HG03521 (cell line): Measurements from ENCODE around the gene POLR2A.
"Not testable (repeated sequence)": the region's sequence is repeated elsewhere in the genome, so short reads cannot be mapped to it uniquely, and the experiment has no call there.

Source experiments
- ATAC-seq: cut with Tn5 transposase; IDR thresholded peaks from one replicate; pipeline ENCODE4 v1.9.1; 2021; ENCODE audit warnings: mild to moderate bottlenecking, moderate library complexity; ENCODE audit not compliant: unreplicated experiment

Gene POLR2A

DNA sequence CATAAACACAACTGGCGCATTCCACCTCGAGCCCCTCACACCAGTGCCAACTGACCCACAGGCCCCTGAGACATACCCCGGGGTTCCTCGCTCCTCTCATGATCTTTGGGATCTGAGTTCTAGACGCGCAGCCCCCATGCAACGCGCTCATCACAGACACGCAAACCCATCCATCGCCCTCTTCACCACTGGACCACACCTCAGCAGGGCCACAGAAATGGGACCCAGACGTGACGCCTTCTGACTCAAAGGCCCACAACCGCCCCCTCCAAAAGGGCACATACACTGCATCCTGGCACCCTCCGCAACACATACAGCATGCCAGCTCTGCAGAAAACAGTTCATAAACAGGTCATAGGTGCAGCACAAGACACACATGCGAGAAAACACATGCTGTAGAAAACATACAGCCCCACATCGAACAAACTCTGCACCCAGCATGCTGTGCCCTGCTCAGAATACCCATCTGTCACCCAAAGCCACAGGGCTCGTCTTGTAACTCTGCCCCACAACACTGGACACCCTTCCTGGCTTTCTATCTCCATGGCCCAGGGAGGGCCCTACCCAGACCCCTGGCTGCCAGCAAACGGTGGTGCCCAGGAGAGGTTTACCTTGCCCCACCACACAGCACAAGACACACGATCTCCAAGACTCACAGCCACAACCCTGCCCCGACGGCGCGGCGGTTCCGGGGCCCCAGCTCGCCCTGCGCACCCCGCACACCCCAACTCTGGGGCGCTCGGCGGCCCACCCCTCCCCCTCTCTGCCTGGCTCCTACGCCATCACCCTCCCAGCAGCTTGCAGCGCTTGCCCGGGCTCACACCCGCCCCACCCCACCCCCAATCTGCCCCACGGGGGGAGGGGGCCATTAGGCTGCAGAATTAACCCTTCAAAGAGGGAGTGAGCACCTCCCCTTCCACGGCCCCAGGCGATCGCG is 5.6 kb upstream of the POLR2A start:
- ATAC-seq = no peak

- ATAC-seq = no peak
Observed at GRCh38 chr17:7479213-7480088, 4.7 kb upstream of the POLR2A start, which contains the start of gene ZBTB4. ZBTB4 (minus strand) TSS chr17:7479631; CDS start chr17:7466801, 12,830 bp downstream.

DNA sequence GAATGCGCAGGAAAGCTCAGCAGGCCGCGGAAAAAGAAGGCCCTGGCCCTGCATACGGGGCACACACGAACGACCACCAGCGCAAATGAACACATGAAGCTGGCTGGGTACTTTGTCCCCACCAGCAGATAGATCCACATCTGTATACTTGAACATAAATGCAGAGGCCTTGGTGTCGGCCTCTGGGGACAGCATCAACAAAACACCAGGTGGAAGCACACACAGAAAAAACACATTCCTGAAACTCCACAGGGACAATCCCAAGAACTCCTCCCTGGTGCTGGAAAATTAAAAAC is 4.1 kb upstream of the POLR2A start:
- ATAC-seq = no peak

GRCh38 chr17:7481275-7481674 is 2.9 kb upstream of the POLR2A start, which contains the start of gene SLC35G6:
SLC35G6 (plus strand) TSS chr17:7481446; CDS start chr17:7481517, 71 bp downstream.
- not testable (repeated sequence) for ATAC-seq

- ATAC-seq = not testable (repeated sequence)
Observed at GRCh38 chr17:7481842-7482741, 2.1 kb upstream of the POLR2A start.

DNA sequence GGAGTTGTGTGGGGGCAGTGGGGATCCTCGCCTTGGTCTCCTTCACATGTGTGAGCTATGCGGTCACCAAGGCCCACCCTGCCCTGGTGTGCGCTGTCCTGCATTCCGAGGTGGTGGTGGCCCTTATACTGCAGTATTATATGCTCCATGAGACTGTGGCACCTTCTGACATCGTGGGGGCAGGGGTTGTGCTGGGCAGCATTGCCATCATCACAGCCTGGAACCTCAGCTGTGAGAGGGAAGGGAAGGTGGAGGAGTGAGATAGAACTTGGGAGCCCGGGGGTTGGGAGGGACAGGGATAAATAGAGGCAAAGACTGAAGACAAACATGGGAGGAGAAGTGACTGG is 1.5 kb upstream of the POLR2A start:
- ATAC-seq = not testable (repeated sequence)

- peak; percentile 28 for ATAC-seq
Observed at GRCh38 chr17:7483255-7484066, 705 bp upstream of the POLR2A start.

DNA sequence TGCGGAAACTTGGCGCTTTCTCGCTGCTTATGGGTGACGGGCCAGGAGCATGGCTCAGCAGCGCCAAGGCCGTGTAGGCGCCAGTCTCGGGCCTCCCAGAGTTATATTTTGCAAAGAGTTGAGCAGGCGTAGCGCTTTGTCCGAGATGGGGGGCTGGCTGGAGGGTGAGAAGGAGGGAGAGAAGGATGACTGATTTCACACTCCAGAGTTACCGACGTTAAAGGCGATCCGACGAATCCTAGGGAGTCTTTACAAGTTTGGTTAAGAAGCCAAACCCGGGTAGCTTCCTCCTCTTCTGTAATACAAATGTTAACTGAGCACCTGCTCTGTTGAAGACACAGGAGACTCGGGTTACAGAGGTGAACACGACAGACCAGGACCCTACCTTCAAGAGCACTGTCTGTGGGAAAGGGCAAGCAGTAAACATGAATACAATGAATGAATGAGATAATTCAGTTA is 782 bp downstream of the POLR2A start:
- no peak for ATAC-seq

- ATAC-seq = no peak
Observed at GRCh38 chr17:7486181-7486580, 2.0 kb downstream of the POLR2A start.

- no peak for ATAC-seq
Observed at GRCh38 chr17:7490144-7490543, 6.0 kb downstream of the POLR2A start.

DNA sequence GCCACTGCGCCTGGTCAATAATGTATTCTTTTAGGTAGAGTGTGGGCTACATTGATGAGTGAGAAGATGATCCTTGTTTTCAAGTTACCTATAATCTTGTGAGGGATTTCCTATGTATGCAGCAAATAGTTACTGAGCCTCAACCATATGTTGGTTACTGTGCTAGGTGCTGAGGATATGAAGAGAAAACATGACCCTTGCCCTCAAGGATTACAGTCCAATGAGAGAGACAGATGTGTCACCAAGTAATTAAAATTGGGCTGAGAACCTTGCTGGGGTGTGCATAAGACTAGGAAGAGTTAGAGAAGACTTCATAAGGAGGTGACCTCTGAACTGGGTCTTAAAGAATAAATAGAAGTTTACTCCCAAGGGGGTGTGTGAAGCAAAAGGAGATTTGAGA is 7.4 kb downstream of the POLR2A start:
- ATAC-seq = no peak

- no peak for ATAC-seq
Observed at GRCh38 chr17:7493941-7494340, 9.8 kb downstream of the POLR2A start.

DNA sequence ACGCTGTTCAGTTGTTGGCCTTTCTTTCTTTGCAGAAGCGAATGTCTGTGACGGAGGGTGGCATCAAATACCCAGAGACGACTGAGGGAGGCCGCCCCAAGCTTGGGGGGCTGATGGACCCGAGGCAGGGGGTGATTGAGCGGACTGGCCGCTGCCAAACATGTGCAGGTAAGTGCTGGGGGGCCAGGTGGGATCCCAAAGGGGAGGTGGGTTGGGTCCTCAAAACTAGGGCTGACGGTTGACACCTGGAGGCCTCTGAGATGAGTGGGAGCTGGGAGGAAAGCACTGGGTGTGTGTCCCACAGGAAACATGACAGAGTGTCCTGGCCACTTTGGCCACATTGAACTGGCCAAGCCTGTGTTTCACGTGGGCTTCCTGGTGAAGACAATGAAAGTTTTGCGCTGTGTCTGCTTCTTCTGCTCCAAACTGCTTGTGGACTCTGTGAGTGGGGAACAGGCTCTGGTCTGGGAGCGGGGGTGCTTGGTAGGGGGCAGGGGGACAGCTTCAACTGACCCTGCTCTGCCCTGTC is 11.8 kb downstream of the POLR2A start:
- ATAC-seq = no peak

- ATAC-seq = no peak
Observed at GRCh38 chr17:7496470-7497183, 12.5 kb downstream of the POLR2A start.

- no peak for ATAC-seq
Observed at GRCh38 chr17:7497228-7497627, 13.1 kb downstream of the POLR2A start.

DNA sequence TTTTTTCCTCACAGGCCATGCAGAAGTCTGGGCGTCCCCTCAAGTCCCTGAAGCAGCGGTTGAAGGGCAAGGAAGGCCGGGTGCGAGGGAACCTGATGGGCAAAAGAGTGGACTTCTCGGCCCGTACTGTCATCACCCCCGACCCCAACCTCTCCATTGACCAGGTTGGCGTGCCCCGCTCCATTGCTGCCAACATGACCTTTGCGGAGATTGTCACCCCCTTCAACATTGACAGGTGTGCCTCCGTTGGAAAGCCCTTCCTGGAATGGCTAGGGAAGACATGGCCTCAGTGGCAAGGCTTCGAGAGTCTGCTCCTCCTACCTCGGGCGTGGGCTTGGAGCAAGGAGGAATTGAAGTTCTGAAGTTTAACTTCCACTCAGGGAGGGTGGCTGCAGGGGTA is 13.5 kb downstream of the POLR2A start:
- no peak for ATAC-seq

GRCh38 chr17:7499161-7499560 is 15.0 kb downstream of the POLR2A start:
- no peak for ATAC-seq

DNA sequence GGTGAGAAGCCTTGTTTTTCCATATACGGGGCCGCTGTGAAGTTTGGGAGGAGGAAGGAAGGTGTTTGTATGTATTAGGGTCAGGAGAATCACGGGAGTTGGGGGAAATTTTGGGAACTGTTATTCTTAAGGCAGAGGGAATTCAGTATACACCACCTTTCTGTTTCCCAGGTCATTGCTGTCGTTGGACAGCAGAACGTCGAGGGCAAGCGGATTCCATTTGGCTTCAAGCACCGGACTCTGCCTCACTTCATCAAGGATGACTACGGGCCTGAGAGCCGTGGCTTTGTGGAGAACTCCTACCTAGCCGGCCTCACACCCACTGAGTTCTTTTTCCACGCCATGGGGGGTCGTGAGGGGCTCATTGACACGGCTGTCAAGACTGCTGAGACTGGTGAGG is 17.6 kb downstream of the POLR2A start:
- no peak for ATAC-seq
